WERI-Rb-1 (cell line): ENCODE data around the gene VWA3B.
"Not testable (repeated sequence)": the region's sequence is repeated elsewhere in the genome, so short reads cannot be mapped to it uniquely, and the experiment has no call there.

Experiments
- DNase-seq: peaks from one replicate; pipeline ENCODE4 v3.0.0-alpha.2; 2020
- H3K27ac ChIP-seq: fragments of 250-450 bp; sonication (Bioruptor Pico); 2 replicates; pipeline ENCODE4 v1.5.1; 2020; ENCODE audit warnings: mild to moderate bottlenecking, moderate library complexity
- H3K27me3 ChIP-seq: fragments of 250-450 bp; sonication (Bioruptor Pico); 2 replicates; pipeline ENCODE4 v1.5.1; 2021; ENCODE audit warnings: mild to moderate bottlenecking, low read depth, moderate library complexity; ENCODE audit not compliant: insufficient read depth, severe bottlenecking
- H3K36me3 ChIP-seq: fragments of 250-450 bp; sonication (Bioruptor Pico); 2 replicates; pipeline ENCODE4 v1.5.1; 2020; ENCODE audit warnings: mild to moderate bottlenecking, moderate library complexity
- H3K4me3 ChIP-seq: 2 replicates; pipeline ENCODE4 v1.5.1; 2011; ENCODE audit warnings: low read depth, mild to moderate bottlenecking, control low read depth, low read length
- H3K9me3 ChIP-seq: fragments of 250-450 bp; sonication (Bioruptor Pico); 2 replicates; pipeline ENCODE4 v1.5.1; 2021; ENCODE audit warnings: mild to moderate bottlenecking, moderate library complexity; ENCODE audit not compliant: severe bottlenecking
- CTCF ChIP-seq: IDR thresholded peaks from 2 replicates; pipeline ENCODE4 v1.5.1; 2011; ENCODE audit warnings: low read depth, mild to moderate bottlenecking, control low read depth, inconsistent platforms, low read length

Gene VWA3B

GRCh38 chr2:98315957-98316356, 229.0 kb downstream of the VWA3B start:
- no peak overlapping the region for H3K4me3 ChIP-seq
- no peak overlapping the region for H3K27ac ChIP-seq
- no peak for DNase-seq
- TF ChIP-seq CTCF, result no peak
- peaks cover 8% of the 10 kb centered on the region for H3K9me3 ChIP-seq
- no peaks in the 10 kb centered on the region for H3K27me3 ChIP-seq
- H3K36me3 ChIP-seq, result no peaks in the 10 kb centered on the region

- no peak for TF ChIP-seq CTCF
- H3K4me3 ChIP-seq, result no peak overlapping the region
- peaks cover 8% of the 10 kb centered on the region for H3K9me3 ChIP-seq
- no peak overlapping the region for H3K27ac ChIP-seq
- H3K36me3 ChIP-seq, result no peaks in the 10 kb centered on the region
- no peak for DNase-seq
- no peaks in the 10 kb centered on the region for H3K27me3 ChIP-seq
Observed at GRCh38 chr2:98317214-98317613, 230.2 kb downstream of the VWA3B start.

- not testable (repeated sequence) for H3K9me3 ChIP-seq, H3K27ac ChIP-seq, DNase-seq, H3K36me3 ChIP-seq, H3K27me3 ChIP-seq, H3K4me3 ChIP-seq
Observed at GRCh38 chr2:98320171-98320570, 233.2 kb downstream of the VWA3B start.

- Histone ChIP-seq H3K4me3 (no peak overlapping the region), H3K27me3 (no peaks in the 10 kb centered on the region), H3K27ac (no peak overlapping the region), H3K9me3 (peaks cover 8% of the 10 kb centered on the region), H3K36me3 (no peaks in the 10 kb centered on the region)
- no peak for TF ChIP-seq CTCF
- no peak for DNase-seq
Observed at GRCh38 chr2:98324181-98324580, 237.2 kb downstream of the VWA3B start.

- no peak overlapping the region for H3K4me3 ChIP-seq
Observed at GRCh38 chr2:98327776-98328175, 240.8 kb downstream of the VWA3B start.

GRCh38 chr2:98329549-98329948, 242.6 kb downstream of the VWA3B start:
- no peak for DNase-seq
- Histone ChIP-seq H3K27ac (no peak overlapping the region), H3K27me3 (no peaks in the 10 kb centered on the region), H3K4me3 (no peak overlapping the region), H3K9me3 (peaks cover 3% of the 10 kb centered on the region), H3K36me3 (no peaks in the 10 kb centered on the region)
- no peak for TF ChIP-seq CTCF

More at GRCh38 chr2:98327776-98328175, 240.8 kb downstream of the VWA3B start:
- TF ChIP-seq CTCF, result no peak
- H3K36me3 ChIP-seq, result no peaks in the 10 kb centered on the region
- H3K27me3 ChIP-seq, result no peaks in the 10 kb centered on the region
- H3K27ac ChIP-seq, result no peak overlapping the region
- DNase-seq, result no peak
- peaks cover 3% of the 10 kb centered on the region for H3K9me3 ChIP-seq
